Neural progenitor cell (in vitro differentiated cells): ENCODE data around the gene EIF5. TPM values are rescaled to one million over a fixed set of nuclear protein-coding genes. Genes with fewer than 3 reads are reported as not detected.

ENCODE experiments used
- DNase-seq: peaks from one replicate; pipeline ENCODE4 v3.0.0-alpha.2; 2016; ENCODE audit warnings: low spot score
- H2AFZ ChIP-seq: fragments of 200-600 bp; sonication (generic); replicated peaks from 2 replicates; pipeline ENCODE4 v1.6.1; 2016; ENCODE audit warnings: antibody characterized with exemption
- H3F3A ChIP-seq: fragments of 200-600 bp; sonication (generic); 2 replicates; pipeline ENCODE4 v1.6.1; 2016; ENCODE audit warnings: antibody characterized with exemption, low read depth
- H3K27ac ChIP-seq: fragments of 200-600 bp; sonication (generic); 2 replicates; pipeline ENCODE4 v1.5.1; 2016; ENCODE audit warnings: mild to moderate bottlenecking
- H3K27me3 ChIP-seq: fragments of 200-600 bp; sonication (generic); 2 replicates; pipeline ENCODE4 v1.6.1; 2016; ENCODE audit warnings: mild to moderate bottlenecking, moderate library complexity
- H3K36me3 ChIP-seq: fragments of 200-600 bp; sonication (generic); 2 replicates; pipeline ENCODE4 v1.5.1; 2016
- H3K4me1 ChIP-seq: fragments of 200-600 bp; sonication (generic); 2 replicates; pipeline ENCODE4 v1.6.1; 2016; ENCODE audit warnings: mixed run types
- H3K4me2 ChIP-seq: fragments of 200-600 bp; sonication (generic); 2 replicates; pipeline ENCODE4 v1.6.1; 2016
- H3K4me3 ChIP-seq: fragments of 200-600 bp; sonication (generic); 2 replicates; pipeline ENCODE4 v1.5.1; 2016
- H3K79me2 ChIP-seq: fragments of 200-600 bp; sonication (generic); 2 replicates; pipeline ENCODE4 v1.6.1; 2016; ENCODE audit warnings: low read depth
- H3K9ac ChIP-seq: fragments of 200-600 bp; sonication (generic); 2 replicates; pipeline ENCODE4 v1.6.1; 2016
- H3K9me3 ChIP-seq: fragments of 200-600 bp; sonication (generic); 2 replicates; pipeline ENCODE4 v1.5.1; 2016; ENCODE audit warnings: low read depth
- H4K20me1 ChIP-seq: fragments of 200-600 bp; sonication (generic); 2 replicates; pipeline ENCODE4 v1.6.1; 2016; ENCODE audit warnings: low read depth
- H3K27ac Mint-ChIP-seq: 3 replicates; pipeline ENCODE4 v1.8.0; 2021; ENCODE audit warnings: mixed read lengths
- H3K27me3 Mint-ChIP-seq: 2 replicates; pipeline ENCODE4 v1.8.0; 2022; ENCODE audit warnings: low read depth, mild to moderate bottlenecking, inconsistent platforms, moderate library complexity, mixed read lengths; ENCODE audit not compliant: insufficient read depth
- H3K36me3 Mint-ChIP-seq: 3 replicates; pipeline ENCODE4 v1.8.0; 2021; ENCODE audit warnings: mixed read lengths
- H3K4me1 Mint-ChIP-seq: 3 replicates; pipeline ENCODE4 v1.8.0; 2021; ENCODE audit warnings: mixed read lengths
- H3K4me3 Mint-ChIP-seq: 3 replicates; pipeline ENCODE4 v1.8.0; 2021; ENCODE audit warnings: mild to moderate bottlenecking, moderate library complexity, mixed read lengths
- H3K9me3 Mint-ChIP-seq: 3 replicates; pipeline ENCODE4 v1.8.0; 2020; ENCODE audit warnings: mixed read lengths
- CTCF ChIP-seq: fragments of 200-600 bp; sonication (generic); IDR thresholded peaks from 2 replicates; pipeline ENCODE4 v1.5.1; 2017; ENCODE audit warnings: antibody characterized with exemption, mild to moderate bottlenecking
- EZH2 ChIP-seq: fragments of 200-600 bp; sonication (generic); IDR thresholded peaks from 2 replicates; pipeline ENCODE4 v1.6.1; 2017; ENCODE audit warnings: antibody characterized with exemption, mild to moderate bottlenecking, moderate library complexity
- EZH2phosphoT487 ChIP-seq: fragments of 200-600 bp; sonication (generic); IDR thresholded peaks from 2 replicates; pipeline ENCODE4 v1.6.1; 2017; ENCODE audit warnings: antibody characterized with exemption
- total RNA-seq: library from RNA; depleted of rRNA; stranded (reverse); fragments of >200 nt; gene quantifications from 2 replicates; pipeline ENCODE4 v1.2.3, GENCODE V29; 2015; ENCODE audit warnings: low replicate concordance

EIF5 gene
- total RNA-seq, 1 donor from 2014 or later: 216 TPM

- Mint-ChIP-seq H3K27me3 (peaks cover 7% of the 10 kb centered on the region), H3K4me1 (peaks cover 34% of the 10 kb centered on the region), H3K27ac (peak overlapping the region; percentile 88), H3K4me3 (peak overlapping the region; percentile 93), H3K9me3 (no peaks in the 10 kb centered on the region), H3K36me3 (peaks cover 21% of the 10 kb centered on the region)
- Histone ChIP-seq H3K9me3 (no peaks in the 10 kb centered on the region), H3K79me2 (peaks cover 51% of the 10 kb centered on the region), H3K4me2 (peak overlapping the region; percentile 78), H3K9ac (peak overlapping the region; percentile 96), H3K27me3 (no peaks in the 10 kb centered on the region), H3K4me3 (peak overlapping the region; percentile 99), H4K20me1 (peaks cover 27% of the 10 kb centered on the region), H3F3A (peaks cover 33% of the 10 kb centered on the region), H3K36me3 (peaks cover 14% of the 10 kb centered on the region), H2AFZ (no peak overlapping the region), H3K4me1 (peaks cover 20% of the 10 kb centered on the region), H3K27ac (peak overlapping the region; percentile 96)
- DNase-seq: peak; percentile 20
- TF ChIP-seq EZH2phosphoT487 (no peak), CTCF (no peak), EZH2 (no peak)
These were observed 1.7 kb upstream of the EIF5 start for GRCh38 chr14:103332143-103332919.

- Histone ChIP-seq H3K4me2 (peak overlapping the region; percentile 98), H3K9ac (peak overlapping the region; percentile 99), H2AFZ (no peak overlapping the region), H3K79me2 (peaks cover 76% of the 10 kb centered on the region), H3K27me3 (no peaks in the 10 kb centered on the region), H3K27ac (peak overlapping the region; percentile 96), H3K9me3 (no peaks in the 10 kb centered on the region), H3K4me3 (peak overlapping the region; percentile 99), H3F3A (peaks cover 59% of the 10 kb centered on the region), H3K4me1 (peaks cover 20% of the 10 kb centered on the region), H3K36me3 (peaks cover 36% of the 10 kb centered on the region), H4K20me1 (peaks cover 51% of the 10 kb centered on the region)
- Mint-ChIP-seq H3K4me1 (peaks cover 30% of the 10 kb centered on the region), H3K27me3 (peaks cover 5% of the 10 kb centered on the region), H3K4me3 (peak overlapping the region; percentile 96), H3K9me3 (no peaks in the 10 kb centered on the region), H3K36me3 (peaks cover 37% of the 10 kb centered on the region), H3K27ac (peak overlapping the region; percentile 63)
- peak; percentile 78 for DNase-seq
- TF ChIP-seq EZH2: no peak
- TF ChIP-seq EZH2phosphoT487: no peak
- no peak for TF ChIP-seq CTCF
These were observed 896 bp downstream of the EIF5 start for GRCh38 chr14:103334644-103335622.

- Mint-ChIP-seq H3K27ac (no peak overlapping the region), H3K9me3 (no peaks in the 10 kb centered on the region), H3K27me3 (peaks cover 5% of the 10 kb centered on the region), H3K4me1 (peaks cover 33% of the 10 kb centered on the region), H3K36me3 (peaks cover 46% of the 10 kb centered on the region), H3K4me3 (peak overlapping the region; percentile 96)
- H3K79me2 ChIP-seq: peaks cover 76% of the 10 kb centered on the region
- no peak for DNase-seq
- peaks cover 63% of the 10 kb centered on the region for H4K20me1 ChIP-seq
- H3K9me3 ChIP-seq: no peaks in the 10 kb centered on the region
- H3K36me3 ChIP-seq: peaks cover 49% of the 10 kb centered on the region
- H3K4me3 ChIP-seq: peak overlapping the region; percentile 99
- no peak overlapping the region for H2AFZ ChIP-seq
- TF ChIP-seq EZH2 (no peak), EZH2phosphoT487 (no peak), CTCF (no peak)
- no peak overlapping the region for H3K27ac ChIP-seq
- H3K27me3 ChIP-seq: no peaks in the 10 kb centered on the region
- no peak overlapping the region for H3K9ac ChIP-seq
- peak overlapping the region; percentile 98 for H3K4me2 ChIP-seq
- H3F3A ChIP-seq: peaks cover 71% of the 10 kb centered on the region
- H3K4me1 ChIP-seq: peaks cover 20% of the 10 kb centered on the region
These were observed 2.2 kb downstream of the EIF5 start for GRCh38 chr14:103336191-103336590.
